CD14-positive monocyte (primary cell): ENCODE data around the gene MRPL42. TPM values are rescaled to one million over a fixed set of nuclear protein-coding genes. Genes with fewer than 3 reads are reported as not detected.

Experiments used
- DNase-seq, 3 donors: peaks; one replicate each; pipeline ENCODE4 v3.0.0-alpha.2; 2011 to 2022
- H2AFZ ChIP-seq: 2 replicates; pipeline ENCODE4 v1.6.0; 2012; ENCODE audit warnings: mild to moderate bottlenecking, low read depth, low read length, inconsistent platforms; ENCODE audit not compliant: insufficient read depth, poor library complexity, severe bottlenecking
- H3K27ac ChIP-seq, 2 donors: 1 replicate in 1 of 2; 2 replicates in 1 of 2; pipeline ENCODE4 v1.5.1; 2012 to 2013; ENCODE audit warnings: low read length in 2 of 2, control low read depth in 1 of 2, inconsistent platforms in 1 of 2, low read depth in 1 of 2, mild to moderate bottlenecking in 1 of 2
- H3K27me3 ChIP-seq, 2 donors: one replicate each; pipeline versions ENCODE4 v1.6.0 to v1.6.1; 2011 to 2013; ENCODE audit warnings: low read length in 2 of 2; ENCODE audit not compliant: control insufficient read depth in 2 of 2, insufficient read depth in 2 of 2
- H3K36me3 ChIP-seq, 2 donors: replicated peaks in 1 of 2; 1 replicate in 1 of 2; 2 replicates in 1 of 2; pipeline versions ENCODE4 v1.5.1 to v1.6.1; 2012 to 2013; ENCODE audit warnings: low read length in 2 of 2, control low read depth in 1 of 2, inconsistent platforms in 1 of 2, mild to moderate bottlenecking in 1 of 2; ENCODE audit not compliant: insufficient read depth in 2 of 2, control insufficient read depth in 1 of 2
- H3K4me1 ChIP-seq, 2 donors: 1 replicate in 1 of 2; 2 replicates in 1 of 2; pipeline versions ENCODE4 v1.5.1 to v1.6.1; 2012 to 2013; ENCODE audit warnings: low read length in 2 of 2, control low read depth in 1 of 2, inconsistent platforms in 1 of 2, mild to moderate bottlenecking in 1 of 2, moderate library complexity in 1 of 2; ENCODE audit not compliant: insufficient read depth in 2 of 2, control insufficient read depth in 1 of 2
- H3K4me2 ChIP-seq: replicated peaks from 2 replicates; pipeline ENCODE3; 2012; ENCODE audit warnings: low read length, moderate library complexity, mild to moderate bottlenecking; ENCODE audit not compliant: poor library complexity, severe bottlenecking; ENCODE audit errors: extremely low read depth
- H3K4me3 ChIP-seq, 3 experiments: fragments of 200-600 bp in 1 of 3; sonication (generic) in 1 of 3; replicated peaks in 1 of 3; 1 replicate in 2 of 3; 2 replicates in 1 of 3; pipeline ENCODE4 v1.5.1; 2011 to 2013; ENCODE audit warnings: low read length in 3 of 3, mild to moderate bottlenecking in 3 of 3, control low read depth in 2 of 3, low read depth in 2 of 3, inconsistent platforms in 1 of 3, moderate library complexity in 1 of 3
- H3K79me2 ChIP-seq: 2 replicates; pipeline ENCODE4 v1.6.0; 2012; ENCODE audit warnings: mild to moderate bottlenecking, control low read depth, inconsistent platforms, low read length, moderate library complexity; ENCODE audit not compliant: insufficient read depth
- H3K9ac ChIP-seq: 2 replicates; pipeline ENCODE4 v1.6.0; 2017; ENCODE audit warnings: low read length, mild to moderate bottlenecking; ENCODE audit not compliant: insufficient read depth, poor library complexity, severe bottlenecking
- H3K9me3 ChIP-seq, 2 donors: replicated peaks in 1 of 2; 1 replicate in 1 of 2; 2 replicates in 1 of 2; pipeline versions ENCODE4 v1.5.1 to v1.6.1; 2012 to 2013; ENCODE audit warnings: low read length in 2 of 2, control low read depth in 1 of 2; ENCODE audit not compliant: control insufficient read depth in 1 of 2, insufficient read depth in 1 of 2
- H4K20me1 ChIP-seq: 2 replicates; pipeline ENCODE4 v1.6.0; 2012; ENCODE audit warnings: mild to moderate bottlenecking, low read length, control low read depth, moderate library complexity; ENCODE audit not compliant: insufficient read depth
- H3K27ac Mint-ChIP-seq, 7 donors: one replicate each; pipeline ENCODE4 v1.8.0; 2020; ENCODE audit warnings: mild to moderate bottlenecking in 7 of 7, mixed read lengths in 7 of 7, moderate library complexity in 6 of 7, inconsistent platforms in 2 of 7
- H3K27me3 Mint-ChIP-seq, 3 donors: one replicate each; pipeline ENCODE4 v1.8.0; 2021 to 2022; ENCODE audit warnings: low read depth in 3 of 3, mild to moderate bottlenecking in 3 of 3, mixed read lengths in 3 of 3, moderate library complexity in 3 of 3, inconsistent platforms in 1 of 3
- H3K36me3 Mint-ChIP-seq, 2 donors: one replicate each; pipeline ENCODE4 v1.8.0; 2020; ENCODE audit warnings: mixed read lengths in 2 of 2, inconsistent platforms in 1 of 2, mild to moderate bottlenecking in 1 of 2
- H3K4me1 Mint-ChIP-seq: one replicate; pipeline ENCODE4 v1.8.0; 2020; ENCODE audit warnings: mild to moderate bottlenecking, mixed read lengths
- H3K4me3 Mint-ChIP-seq, 2 donors: one replicate each; pipeline ENCODE4 v1.8.0; 2020; ENCODE audit warnings: mild to moderate bottlenecking in 2 of 2, mixed read lengths in 2 of 2, moderate library complexity in 1 of 2
- H3K9me3 Mint-ChIP-seq, 7 donors: one replicate each; pipeline ENCODE4 v1.8.0; 2020 to 2022; ENCODE audit warnings: mixed read lengths in 7 of 7, mild to moderate bottlenecking in 6 of 7, moderate library complexity in 6 of 7, inconsistent platforms in 2 of 7
- WGBS: methylation state at CpG from one replicate; pipeline ENCODE4 v1.1.5; 2013; ENCODE audit warnings: missing lambda C conversion rate; ENCODE audit not compliant: insufficient coverage; 5-methylcytosine and 5-hydroxymethylcytosine counted together
- intact Hi-C, 2 donors: fragments of 100-400 bp; cut with micrococcal nuclease; formaldehyde crosslinking; loops; one replicate each; pipeline versions ENCODE4 v1.15.0 to v1.15.1; 2023
- polyA plus RNA-seq, 3 donors: library from polyadenylated mRNA; depleted of rRNA in 1 of 3; unstranded in 2 of 3; stranded (reverse) in 1 of 3; fragments of 300-500 nt in 2 of 3; fragments of >200 nt in 1 of 3; fragmentation: Illumina TruSeq in 2 of 3; gene quantifications; 1 replicate in 2 of 3; 2 replicates in 1 of 3; pipeline ENCODE4 v1.2.3, GENCODE V29; 2012 to 2021
- TF ChIP-seq, protein P1 (sequence below): fragments of 200-600 bp; IDR thresholded peaks from one replicate; pipeline ENCODE4 v1.8.0; 2022; ENCODE audit warnings: antibody characterized with exemption, mild to moderate bottlenecking

Gene MRPL42
- polyA plus RNA-seq, 3 donors, result 15.7 to 68.3 (median 62.8) TPM

DNA sequence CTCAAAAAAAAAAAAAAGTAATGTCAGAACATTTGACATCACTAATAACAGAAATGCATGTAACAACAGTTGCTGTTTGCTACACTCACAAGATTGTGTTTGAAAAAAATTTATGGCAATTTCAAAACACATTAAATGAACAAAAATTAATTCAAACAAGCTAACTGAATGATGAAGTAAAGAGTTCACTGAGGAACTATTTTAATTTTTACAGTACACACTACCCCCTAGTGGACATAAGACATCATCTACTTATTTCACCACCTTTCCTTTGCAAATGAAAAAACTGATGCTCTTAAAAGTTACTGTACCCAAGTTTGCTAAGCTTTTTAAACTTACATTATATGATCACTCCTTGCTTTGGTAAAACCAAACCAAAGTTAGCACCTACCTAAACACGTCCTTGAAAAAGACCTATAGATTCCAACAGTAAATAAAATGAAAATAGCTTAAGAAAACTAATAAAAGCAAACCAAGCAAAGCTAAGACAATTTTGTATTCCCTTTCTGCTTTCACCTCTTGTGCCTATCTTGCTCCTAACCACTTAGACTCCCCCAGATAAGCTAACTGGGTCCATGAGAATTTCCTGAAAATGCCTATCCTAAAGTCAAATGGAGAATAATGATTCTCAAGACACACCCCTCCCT lies 47.8 kb upstream of the MRPL42 start:
- Histone ChIP-seq H4K20me1 (peaks cover 97% of the 10 kb centered on the region), H3K9ac (no peak overlapping the region), H3K27me3 (no peaks in the 10 kb centered on the region), H3K36me3 (no peaks in the 10 kb centered on the region), H3K79me2 (peaks cover 100% of the 10 kb centered on the region), H3K27ac (no peak overlapping the region), H3K4me3 (no peak overlapping the region), H3K4me1 (peaks cover 0 to 4% of the 10 kb centered on the region in 2 donors), H3K9me3 (no peaks in the 10 kb centered on the region), H3K4me2 (no peak overlapping the region), H2AFZ (no peak overlapping the region)
- TF ChIP-seq, protein P1, sequence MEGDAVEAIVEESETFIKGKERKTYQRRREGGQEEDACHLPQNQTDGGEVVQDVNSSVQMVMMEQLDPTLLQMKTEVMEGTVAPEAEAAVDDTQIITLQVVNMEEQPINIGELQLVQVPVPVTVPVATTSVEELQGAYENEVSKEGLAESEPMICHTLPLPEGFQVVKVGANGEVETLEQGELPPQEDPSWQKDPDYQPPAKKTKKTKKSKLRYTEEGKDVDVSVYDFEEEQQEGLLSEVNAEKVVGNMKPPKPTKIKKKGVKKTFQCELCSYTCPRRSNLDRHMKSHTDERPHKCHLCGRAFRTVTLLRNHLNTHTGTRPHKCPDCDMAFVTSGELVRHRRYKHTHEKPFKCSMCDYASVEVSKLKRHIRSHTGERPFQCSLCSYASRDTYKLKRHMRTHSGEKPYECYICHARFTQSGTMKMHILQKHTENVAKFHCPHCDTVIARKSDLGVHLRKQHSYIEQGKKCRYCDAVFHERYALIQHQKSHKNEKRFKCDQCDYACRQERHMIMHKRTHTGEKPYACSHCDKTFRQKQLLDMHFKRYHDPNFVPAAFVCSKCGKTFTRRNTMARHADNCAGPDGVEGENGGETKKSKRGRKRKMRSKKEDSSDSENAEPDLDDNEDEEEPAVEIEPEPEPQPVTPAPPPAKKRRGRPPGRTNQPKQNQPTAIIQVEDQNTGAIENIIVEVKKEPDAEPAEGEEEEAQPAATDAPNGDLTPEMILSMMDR, result peak; percentile 77
- H3K4me1 Mint-ChIP-seq, result peaks cover 35% of the 10 kb centered on the region
- no CpG with 5 or more reads among the region's 1 CpG for WGBS
- peaks cover 0 to 5% of the 10 kb centered on the region in 2 donors for H3K36me3 Mint-ChIP-seq
- intact Hi-C loops, result no loop called here
- H3K27ac Mint-ChIP-seq, result no peak overlapping the region
- peak; percentile 34 to 69 (median 44) for DNase-seq
- no peak overlapping the region for H3K4me3 Mint-ChIP-seq
- H3K27me3 Mint-ChIP-seq, result no peaks in the 10 kb centered on the region
- H3K9me3 Mint-ChIP-seq, result no peaks in the 10 kb centered on the region

DNA sequence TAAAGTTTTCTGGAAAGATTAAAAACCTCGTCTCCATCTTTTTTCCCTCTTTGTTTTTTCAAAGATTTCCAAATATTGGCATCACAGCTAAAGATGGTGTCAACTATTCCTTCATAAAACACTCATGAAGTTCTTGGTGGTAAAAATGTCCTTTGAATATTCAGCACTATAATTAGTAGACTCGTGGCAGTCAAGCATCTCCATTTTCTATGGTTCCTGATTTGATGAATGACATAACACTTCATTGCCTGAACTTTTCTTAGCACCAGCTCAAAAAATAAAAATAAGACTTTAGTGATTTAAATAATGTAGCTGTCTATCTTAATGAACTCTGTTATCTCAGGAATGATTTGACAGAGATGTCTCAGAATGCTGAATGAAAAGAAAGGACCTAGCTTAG lies 45.3 kb upstream of the MRPL42 start:
- Histone ChIP-seq H3K4me1 (peaks cover 14 to 18% of the 10 kb centered on the region in 2 donors), H3K27ac (no peak overlapping the region), H2AFZ (no peak overlapping the region), H3K4me3 (no peak overlapping the region), H3K36me3 (no peaks in the 10 kb centered on the region), H3K79me2 (peaks cover 100% of the 10 kb centered on the region), H3K4me2 (no peak overlapping the region), H3K9me3 (no peaks in the 10 kb centered on the region), H3K9ac (no peak overlapping the region), H4K20me1 (peaks cover 97% of the 10 kb centered on the region), H3K27me3 (no peaks in the 10 kb centered on the region)
- peaks cover 43% of the 10 kb centered on the region for H3K4me1 Mint-ChIP-seq
- DNase-seq, result no peak
- H3K36me3 Mint-ChIP-seq, result peaks cover 0 to 5% of the 10 kb centered on the region in 2 donors
- no peaks in the 10 kb centered on the region for H3K27me3 Mint-ChIP-seq
- TF ChIP-seq, protein P1, result no peak
- no CpG with 5 or more reads among the region's 2 CpGs for WGBS
- H3K9me3 Mint-ChIP-seq, result no peaks in the 10 kb centered on the region
- no peak overlapping the region for H3K4me3 Mint-ChIP-seq
- intact Hi-C loops, result no loop called here
- peak overlapping the region in 1 of 7 donors; percentile 6 for H3K27ac Mint-ChIP-seq
